Activated CD8-positive, alpha-beta memory T cell treated with anti-CD3 and anti-CD28 coated beads for 24 hours (primary cell): ENCODE measurements around the gene NFYA.

Source experiments
- DNase-seq: peaks from one replicate; pipeline ENCODE4 v3.0.0-alpha.2; 2020

NFYA gene

GRCh38 chr6:41072836-41073202, at the start of gene NFYA:
Gene NFYA, plus strand, starts transcription at chr6:41072974. Its CDS starts 6,116 bp downstream, at chr6:41079090.
- peak; percentile 100 for DNase-seq

DNA sequence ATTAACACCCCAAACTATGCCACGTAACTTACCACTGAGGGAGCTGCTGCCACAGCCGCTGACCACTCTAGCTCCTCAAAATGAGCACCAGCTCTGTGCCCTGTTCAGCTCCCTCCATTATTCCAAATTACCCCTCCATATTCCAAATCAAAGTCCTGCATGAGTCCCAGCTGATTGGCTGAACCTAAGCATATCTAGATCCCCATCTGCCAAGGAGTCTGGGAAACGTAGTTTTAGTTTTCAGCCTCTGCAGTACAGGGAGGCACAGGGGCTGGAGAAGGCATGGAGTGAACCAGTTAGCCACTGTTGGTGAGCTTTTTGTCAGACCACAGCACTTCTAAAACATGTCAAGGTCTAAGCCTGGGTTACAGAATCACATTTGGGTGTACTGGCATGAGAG, 49.7 kb upstream of the NFYA start:
- DNase-seq = no peak

- no peak for DNase-seq
Observed at GRCh38 chr6:41025966-41026530, 46.7 kb upstream of the NFYA start.

DNA sequence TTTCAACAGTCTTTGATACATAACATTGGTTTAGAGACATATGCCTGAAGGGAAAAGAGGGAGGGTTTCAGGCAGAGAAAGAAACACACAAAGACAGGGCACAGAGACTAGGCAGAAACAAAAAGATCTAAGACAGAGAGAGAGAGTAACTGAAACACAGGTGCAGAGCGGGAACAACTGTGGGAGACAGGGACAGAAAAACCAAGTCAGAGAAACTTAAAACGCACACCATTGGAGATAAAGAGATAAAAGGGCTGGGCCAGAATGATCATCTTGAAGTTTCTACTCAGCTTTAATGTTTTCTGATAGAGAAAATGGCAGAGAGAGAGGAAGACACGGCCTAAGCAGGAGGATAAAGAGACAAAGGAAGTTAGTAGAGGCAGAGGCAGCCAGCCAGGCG, 45.5 kb upstream of the NFYA start:
- no peak for DNase-seq

DNA sequence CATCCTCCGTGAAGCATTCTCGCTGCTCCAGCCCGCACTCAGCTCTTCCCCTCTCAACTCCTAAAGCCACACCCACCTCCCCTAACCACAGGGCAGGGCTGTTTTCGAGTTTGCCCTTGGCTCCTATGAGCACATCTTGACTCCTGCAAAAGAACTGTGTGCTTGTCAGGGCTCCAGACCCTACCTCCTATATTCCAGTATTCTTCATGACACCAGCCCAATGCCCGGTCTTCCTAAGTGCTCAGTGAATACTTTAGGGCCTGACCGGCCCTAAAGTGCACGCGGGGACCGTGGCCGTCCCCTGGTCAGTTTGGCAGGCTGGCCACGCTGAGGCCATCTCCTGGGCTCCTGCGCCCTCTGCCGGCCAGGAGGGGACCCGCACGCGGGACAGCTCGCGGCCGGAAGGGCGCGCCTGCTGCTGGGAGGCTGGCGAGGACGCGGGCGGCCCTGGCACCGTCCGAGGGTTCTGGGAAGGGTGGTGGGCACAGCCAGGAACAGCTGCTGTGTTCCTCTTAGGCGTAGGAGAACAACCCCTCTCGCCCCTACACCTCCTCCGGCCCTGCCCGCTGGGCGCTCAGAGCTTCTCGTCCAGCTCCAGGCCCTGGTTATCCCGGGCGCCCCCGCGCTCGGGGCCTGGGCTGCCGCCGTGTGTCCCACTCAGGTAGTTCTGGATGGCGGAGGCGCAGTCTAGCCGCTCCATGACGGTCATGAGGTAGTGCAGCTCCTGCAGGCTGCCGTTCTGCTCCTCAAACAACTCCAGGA, 44.8 kb upstream of the NFYA start:
- peak; percentile 94 for DNase-seq

DNA sequence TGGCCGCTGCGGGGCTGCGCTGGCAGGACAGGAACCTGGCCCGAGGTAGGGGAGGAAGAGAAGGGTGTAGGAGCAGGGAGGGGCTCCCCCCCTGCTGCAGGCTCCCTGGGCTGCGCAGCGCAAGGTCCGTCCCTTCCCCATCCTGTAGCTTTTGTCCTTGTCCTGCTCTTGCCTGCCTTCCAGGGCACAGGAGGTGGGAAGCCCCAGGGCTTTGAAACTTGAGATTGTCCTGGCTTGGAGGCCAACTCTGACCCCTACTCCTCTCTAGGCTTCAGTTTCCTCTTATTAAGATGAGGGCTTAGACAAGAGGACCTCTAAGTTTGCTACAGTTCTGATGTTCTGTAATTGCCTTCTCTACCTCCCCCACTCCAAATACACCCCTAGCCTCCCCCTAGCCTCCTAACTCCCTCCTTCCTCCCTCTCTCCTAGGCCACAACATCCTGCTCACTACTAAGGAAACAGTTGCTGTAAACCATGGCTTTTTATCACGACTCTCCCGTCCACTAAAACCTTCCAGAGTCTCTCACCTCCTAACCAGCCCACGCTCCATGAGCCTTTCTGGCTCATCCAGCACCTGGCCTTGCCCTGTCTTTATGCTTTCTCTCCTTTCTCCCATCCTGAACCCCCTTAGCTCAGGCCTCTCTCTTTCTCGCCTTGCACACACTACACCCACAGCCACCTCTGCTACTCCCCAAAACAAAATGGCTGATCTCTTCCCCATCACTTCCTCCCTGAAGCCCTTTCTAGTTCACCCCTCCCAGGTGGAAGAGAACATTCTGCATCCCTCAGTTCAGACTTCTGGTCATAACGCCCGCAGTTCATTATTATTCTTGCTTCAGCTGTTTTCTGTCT, 44.0 kb upstream of the NFYA start:
- DNase-seq = no peak

GRCh38 chr6:41032830-41033229, 39.9 kb upstream of the NFYA start:
- no peak for DNase-seq

GRCh38 chr6:41033776-41034175, 39.0 kb upstream of the NFYA start:
- no peak for DNase-seq

- no peak for DNase-seq
Observed at GRCh38 chr6:41036186-41036585, 36.6 kb upstream of the NFYA start.

- no peak for DNase-seq
Observed at GRCh38 chr6:41036601-41037000, 36.2 kb upstream of the NFYA start.

DNA sequence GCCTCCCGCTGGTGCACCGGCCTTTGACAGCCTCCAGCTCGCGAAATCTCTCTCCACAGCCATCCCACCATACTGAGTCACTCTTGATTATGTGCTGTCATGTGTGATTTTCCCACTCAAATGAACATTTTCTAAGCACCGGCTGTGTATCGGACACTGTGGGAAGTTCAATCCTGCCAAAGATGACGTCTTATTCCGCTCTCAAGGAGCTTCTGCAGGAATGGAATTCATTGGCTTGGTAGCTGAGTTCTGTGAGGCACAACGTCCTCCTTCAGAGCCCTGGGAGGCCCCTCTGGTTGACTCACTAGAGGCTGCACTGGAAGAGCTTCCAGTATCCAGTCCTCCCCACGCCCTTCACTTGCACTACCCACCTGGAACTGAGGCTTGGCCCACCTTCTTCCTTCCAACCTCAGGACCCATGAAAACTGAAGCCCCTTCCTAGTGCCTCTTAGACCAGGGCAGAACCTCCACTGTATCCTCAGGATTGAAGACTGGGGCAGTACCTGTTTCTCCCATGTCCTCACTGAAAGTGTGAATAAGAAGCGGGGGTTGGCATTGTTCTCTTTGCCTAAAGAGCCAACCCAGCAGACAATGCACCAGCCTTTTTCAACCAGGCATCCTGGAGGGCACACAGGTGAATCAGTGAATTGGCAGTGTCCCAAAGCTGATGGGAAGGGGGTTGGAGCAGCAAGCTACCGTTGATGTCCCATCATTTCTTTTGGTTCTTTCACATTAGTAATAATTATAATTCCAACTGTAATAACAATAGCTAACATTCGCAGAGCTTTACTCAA, 35.5 kb upstream of the NFYA start:
- DNase-seq = no peak

GRCh38 chr6:41038205-41038604, 34.6 kb upstream of the NFYA start:
- DNase-seq = no peak

DNA sequence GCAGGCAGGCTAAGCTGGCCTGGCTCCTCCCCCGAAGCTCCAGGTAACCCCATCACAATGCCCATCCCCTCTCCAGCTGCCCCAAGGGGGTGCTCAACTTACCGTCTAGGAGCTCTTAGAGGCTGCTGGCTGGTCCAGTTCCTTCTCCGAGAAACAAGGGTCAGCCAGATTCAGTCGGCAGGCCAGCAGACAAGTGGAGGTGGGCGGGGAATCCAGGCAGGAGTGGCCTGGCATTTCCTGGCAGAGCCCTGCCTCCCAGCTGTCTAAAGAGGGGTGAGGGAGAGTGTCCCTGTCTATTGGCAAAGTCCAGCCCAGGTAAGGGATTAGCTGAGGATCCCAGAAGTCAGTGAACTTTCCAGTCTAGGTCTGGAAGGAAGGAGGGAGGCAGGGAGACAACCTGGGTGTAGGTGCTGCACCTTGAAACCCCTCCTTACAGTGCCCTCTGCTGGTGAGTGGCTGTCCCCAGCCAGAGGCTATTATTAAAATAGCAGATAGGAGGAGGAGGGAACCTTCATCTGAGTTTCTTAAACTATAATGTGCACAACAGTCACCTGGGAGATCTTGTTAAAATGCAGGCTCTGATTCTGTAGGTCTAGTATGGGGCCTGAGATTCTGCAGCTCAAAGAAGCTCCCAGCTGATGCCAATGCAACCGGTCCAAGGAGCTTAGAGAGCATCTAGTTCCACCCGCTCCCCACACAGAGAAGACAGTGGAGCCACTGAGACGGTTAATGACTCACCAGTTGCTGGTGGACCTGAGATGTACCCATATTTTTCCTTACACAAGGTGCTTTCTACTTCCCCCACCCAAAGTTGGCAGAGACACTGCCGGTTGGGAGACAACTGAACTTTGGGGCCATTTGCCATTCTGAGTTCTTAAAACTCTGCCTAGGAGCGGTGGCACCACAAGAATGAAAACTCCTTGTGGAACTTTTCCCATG, 33.4 kb upstream of the NFYA start, which contains the start of gene UNC5CL:
Gene UNC5CL (minus strand): TSS at position 162 of the 939 bp plus-strand sequence. CDS start 4,147 bp downstream, outside the sequence.
- DNase-seq = peak; percentile 70

DNA sequence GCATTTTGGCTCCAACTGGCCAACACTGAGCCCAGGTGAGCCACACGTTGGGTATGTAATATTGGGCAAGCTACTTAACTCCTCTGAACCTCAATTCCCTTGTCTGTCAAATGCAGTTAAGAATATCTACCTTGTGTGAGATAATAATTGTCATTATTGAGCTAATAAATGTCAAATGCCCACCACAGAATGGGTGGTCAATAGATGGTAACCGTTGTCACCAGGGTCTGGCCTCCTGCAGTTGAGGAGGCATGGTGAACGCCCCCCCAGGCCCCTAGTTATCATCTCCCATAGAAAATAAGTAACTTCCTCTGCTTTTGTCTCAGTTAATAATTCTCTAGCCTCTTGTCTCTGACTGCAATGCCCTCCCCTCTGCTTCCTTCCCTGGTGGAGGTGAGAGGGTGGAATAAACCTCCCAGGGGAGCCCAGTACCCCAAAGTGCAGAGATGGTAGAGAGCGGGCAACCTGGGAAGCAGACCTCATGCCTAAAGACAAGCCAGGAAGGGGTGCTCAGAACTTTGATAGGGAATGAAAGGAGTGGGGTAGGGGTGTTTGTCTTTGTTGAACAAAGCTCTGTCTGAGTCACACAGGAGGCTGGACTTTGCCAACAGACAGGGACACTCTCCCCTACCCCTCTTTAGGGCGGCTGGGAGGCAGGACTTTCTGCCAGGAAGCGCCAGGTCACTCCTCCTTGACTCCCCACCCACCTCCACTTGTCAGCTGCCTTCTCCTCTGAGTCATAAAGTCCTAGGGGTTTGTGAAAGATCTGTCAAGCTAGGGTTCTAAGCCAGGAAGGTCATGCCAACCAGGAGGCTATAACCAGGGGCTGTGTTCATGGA, 32.5 kb upstream of the NFYA start:
- DNase-seq = no peak

- DNase-seq = no peak
Observed at GRCh38 chr6:41040940-41041536, 31.7 kb upstream of the NFYA start.

DNA sequence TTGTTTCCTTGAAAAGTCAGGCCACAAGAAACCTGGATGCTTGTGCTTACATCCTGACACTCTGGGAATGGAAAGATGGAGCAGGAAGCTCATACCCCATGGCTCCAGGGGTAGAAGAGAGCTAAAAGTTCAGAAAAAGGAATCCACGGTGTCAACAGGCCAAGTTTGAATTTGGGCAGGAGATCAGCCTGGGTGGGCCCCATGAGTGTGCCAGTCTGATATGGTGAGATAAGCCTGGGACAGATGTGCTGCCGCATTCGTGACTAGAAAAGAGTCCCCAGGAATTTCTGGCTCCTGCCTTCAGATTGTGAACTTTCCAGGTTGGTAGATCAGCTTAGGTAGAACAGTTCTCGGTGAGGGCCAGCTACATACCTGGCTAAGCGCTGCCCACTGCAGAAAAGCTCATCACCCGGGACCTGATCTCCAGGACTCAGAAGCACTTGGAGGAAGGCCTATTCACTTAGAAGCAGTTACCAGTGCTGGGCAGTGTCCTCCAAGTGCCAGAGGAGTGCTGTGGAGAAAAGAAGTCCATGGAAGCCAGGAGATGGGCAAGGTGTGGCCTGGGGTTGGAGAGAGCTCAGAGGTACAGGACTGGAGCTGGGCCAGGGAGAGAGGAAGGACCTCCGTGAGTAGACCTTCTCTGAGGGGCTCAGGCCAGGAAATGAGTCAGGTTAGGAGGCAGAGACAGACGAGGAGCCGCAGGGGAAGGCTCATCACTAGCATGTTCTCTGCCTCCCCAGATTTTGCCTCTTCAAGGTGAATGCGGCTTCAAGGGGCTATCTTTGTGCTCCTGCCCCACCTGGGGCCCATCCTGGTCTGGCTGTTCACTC, 30.3 kb upstream of the NFYA start, which contains the start of gene TSPO2:
Gene TSPO2 (plus strand): TSS at position 242 of the 830 bp plus-strand sequence. CDS start 519 bp downstream, at position 761.
- no peak for DNase-seq

DNA sequence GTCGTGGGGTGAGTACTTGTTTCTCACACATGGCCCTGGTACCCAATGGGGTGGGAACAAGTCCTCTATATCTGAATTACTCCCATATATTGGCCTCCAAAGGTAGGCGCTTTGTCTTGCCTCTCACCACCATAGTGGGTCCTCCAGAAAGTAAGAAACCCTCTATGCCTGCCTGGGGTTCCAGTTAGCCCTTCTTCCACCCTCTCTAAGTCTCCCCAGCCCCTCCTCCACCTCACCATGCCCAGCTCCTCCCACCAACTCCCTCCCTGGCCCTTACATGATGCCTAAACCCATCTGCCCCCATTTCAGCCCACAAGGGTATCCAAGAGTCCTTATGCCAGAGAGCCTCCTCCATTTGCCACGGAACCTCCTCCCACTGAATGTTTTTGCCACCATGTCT, 29.6 kb upstream of the NFYA start:
- no peak for DNase-seq

DNA sequence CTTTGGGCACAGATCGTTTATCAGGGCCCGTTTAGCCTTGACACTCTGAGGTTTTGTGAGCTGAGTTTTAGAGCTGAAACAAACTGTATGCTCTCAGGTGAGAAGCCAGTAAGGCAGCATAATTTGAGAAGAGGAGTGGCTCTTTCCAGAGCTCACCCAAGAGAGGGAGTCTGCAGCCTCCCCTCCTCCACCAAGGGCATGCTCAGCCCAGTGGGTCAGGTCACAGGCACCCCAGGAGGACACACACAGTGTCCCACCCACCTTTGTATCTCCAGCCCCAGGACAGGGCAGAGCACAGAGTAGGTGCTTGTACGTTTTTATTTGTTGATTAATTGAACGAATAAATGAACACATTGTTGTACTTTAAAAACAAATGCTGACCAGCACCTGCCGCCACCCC, 27.1 kb upstream of the NFYA start:
- DNase-seq = peak; percentile 17

DNA sequence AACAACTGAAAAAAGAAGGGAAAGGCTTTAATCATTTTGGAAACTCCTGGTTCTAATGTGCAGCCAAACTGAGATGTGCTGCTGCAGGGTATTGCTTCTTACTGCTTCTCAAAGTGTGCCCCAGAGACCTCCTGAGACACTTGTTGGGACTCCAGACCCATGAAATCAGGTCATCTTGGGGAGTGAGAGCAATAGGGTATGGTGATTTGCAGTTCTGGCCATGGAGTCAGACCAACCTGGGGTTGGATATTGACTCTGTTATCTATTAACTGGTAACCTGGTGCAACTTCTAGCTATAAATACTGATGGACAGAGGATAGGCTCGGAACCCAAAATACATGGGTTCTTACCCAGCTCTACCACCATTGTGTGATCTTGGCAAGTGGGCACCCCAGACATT, 26.7 kb upstream of the NFYA start:
- peak; percentile 13 for DNase-seq
